CD4-positive, alpha-beta T cell treated with Interleukin-21 for 1 hour (primary cell): ENCODE measurements around the gene MN1.

Experiments
- DNase-seq: peaks from one replicate; pipeline ENCODE4 v3.0.0-alpha.2; 2020

Gene MN1

DNA sequence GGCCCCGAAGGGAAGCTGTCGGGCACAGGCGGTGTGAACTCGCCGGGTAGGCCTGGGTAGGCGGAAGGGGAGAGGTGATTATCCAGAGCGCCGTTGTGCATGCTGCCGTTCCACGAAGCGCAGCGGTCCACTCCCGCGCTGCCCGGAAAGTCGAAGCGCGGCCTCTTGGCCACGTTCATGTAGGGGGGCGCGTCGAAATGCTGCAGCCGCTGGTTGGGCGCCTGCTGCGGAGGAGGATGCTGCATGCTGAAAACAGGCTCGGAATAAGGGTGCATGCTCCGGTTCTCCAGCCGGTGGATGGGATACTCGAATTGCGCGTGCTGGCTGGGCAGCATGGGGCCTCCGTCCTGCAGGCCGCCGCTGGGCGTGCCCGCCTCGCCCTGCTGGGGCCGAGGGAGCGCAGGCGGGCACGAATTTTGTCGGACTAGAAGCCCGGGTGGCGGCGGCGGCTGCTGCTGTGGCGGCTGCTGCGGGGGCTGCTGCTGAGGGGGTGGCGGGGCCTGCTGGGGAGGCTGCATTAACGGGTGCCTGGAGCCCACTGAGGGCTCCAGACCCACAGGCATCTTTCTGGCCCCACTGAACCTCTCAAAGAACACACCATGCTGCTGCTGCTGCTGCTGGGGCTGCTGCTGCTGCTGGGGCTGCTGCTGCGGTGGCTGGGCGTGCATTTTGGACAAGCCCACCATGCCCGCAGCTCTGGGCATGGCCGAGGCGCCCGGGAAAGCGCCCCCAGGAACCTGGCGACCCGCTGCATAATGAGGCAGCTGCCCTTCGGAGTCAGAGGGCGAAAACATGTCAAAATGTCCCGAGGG lies 2.3 kb downstream of the MN1 start:
- DNase-seq, result no peak

DNA sequence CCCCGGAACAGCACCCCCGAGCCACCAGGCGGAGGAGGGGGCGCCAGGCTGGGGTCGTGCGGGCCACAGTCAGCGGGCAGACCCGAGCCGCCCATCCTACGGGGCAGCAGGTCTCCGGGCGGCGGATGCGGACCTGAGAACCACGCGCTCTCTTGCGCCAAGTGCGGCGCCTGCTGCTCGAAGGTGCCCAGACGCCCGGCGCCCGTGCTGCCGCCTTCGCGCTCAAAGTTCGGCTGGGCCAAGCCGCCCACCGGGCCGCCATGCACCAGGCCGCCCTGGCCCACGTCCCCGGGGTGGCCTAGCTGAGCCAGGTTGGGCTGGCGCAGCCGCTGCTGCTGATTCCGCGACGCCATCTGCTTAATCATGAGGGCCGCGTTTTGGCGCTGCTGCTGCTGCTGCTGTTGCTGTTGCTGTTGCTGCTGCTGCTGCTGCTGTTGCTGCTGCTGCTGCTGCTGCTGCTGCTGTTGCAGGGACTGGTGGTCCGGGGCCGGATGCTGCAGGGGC lies 3.0 kb downstream of the MN1 start:
- no peak for DNase-seq

DNA sequence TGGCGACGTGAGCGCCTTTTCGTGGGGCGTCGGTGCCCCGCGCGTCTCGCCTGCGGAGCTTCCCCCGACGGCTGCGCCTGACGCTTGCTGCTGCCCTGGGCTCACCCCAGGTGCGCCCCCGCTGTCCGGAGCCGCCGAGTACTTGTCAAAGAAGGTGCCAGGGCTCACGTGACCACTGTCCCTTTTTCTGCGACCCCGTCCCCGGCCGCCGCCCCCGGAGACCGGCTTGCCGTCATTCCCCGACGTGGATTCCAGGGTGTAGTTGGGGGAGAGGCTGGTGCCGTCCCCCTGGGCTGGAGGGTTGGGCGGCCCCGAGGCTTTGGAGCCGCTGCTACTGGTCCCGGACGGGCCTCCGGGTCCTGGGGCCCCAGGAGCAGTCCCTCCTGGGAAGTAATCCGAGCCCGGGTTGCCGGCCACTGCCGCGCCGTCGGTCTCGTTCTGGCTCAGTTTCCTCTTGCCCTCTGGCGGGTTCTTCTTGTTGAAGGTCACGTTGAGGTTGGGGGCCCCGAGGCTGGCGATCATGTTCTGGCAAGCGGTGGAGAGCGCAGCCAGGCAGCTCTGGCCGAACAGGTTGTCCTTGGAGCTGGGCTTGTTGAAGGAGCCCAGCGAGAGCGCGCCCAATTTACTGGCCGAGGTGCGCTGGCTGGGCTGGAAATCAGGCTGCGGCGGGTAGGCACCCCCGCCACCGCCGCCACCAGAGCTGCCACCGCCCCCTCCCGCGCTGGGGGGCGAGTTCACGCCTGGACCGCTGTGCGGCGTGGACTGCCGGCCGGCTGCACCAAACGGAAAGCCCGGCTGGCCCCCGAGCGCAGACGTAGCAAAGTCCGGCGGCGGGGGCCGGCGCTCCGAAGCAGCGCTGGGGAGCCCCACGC lies 3.8 kb downstream of the MN1 start:
- no peak for DNase-seq

DNA sequence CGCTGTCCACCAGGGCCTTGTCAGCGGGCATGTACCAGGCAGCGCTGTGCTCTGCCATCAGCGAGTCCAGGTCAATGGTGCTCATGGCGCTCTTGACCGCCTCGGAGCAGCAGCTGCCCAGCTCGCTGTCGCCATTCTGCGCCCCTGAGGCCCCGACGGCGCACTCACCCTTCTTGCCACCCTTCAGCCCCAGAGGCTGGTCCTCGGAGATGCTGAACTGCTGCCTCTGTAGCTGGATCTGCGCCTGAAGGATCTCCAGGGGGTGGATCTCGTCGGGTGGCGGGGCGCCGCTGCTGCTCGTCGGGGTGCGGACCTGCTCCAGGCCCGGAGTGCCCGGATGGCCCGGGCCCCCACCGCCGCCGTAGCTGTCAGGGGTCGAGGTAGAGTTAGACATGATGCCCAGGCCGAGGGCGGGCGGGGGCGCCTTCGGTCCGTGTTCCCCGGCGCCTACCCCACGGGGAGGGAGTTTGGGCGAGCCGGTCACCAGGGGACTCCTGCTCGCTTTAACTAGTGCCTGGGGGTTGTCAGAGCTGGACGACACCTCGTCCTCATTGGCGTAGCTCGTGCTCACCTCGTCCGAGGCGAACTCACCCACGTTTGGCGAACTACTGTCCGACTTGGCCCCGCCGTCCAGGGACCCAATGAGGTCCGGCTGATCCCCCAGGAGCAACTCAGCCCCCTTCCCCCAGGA lies 4.6 kb downstream of the MN1 start:
- no peak for DNase-seq

DNA sequence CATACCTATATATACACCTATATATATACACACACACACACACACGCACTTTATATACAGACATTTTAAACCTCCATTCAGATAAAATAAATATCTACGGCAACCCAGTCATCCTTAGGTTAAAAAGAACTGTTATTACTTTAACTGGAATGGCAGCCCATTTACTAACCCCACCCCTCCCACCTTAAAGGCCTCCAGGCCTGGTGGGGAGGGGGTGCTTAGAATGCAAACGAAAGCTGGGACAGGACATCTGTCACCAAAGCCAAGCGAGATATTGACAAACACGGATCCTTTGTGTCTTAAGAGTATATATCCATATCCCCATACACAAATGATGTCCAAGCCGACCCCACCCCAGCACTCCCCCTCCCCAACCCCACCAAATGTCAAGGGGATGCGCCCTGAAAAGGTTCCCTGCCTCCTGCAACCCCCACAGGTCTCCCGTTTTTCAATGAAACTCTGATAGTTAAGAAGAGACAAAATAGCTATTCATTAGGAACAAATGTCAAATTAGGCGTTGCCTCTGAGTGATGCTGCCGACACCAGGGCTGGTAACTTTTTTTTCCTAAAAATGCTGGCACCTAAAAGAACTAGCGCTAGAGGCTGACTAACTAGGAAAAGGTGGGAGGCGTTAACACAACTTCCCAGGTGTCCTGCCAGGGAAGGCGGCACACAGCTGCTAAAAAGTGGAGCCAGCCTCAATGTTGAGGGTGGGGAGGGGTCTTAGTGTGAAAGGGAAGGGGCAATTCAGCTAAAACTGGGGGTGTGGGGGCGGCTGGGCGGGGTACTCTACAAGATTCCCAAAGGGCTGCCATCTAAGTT lies 5.6 kb downstream of the MN1 start:
- no peak for DNase-seq

DNA sequence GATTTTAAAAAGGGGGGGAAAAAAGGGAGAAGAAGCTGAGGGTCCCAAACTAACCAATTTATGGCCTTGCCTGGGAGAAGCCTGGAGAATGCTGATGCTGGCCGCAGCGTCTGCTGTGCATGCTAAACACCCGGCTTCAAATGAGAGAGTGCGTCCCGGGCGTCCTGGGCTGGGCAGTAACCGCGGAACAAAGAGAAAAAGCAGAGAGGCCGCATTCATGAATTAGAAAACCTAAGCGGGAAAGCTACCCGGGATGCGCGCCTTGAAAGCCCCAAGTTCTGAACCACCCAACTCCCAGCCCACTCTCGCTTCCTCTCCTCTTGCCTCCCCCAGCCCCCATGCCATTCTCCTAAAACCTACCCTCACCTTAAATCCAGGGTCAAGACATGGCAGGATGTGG lies 6.5 kb downstream of the MN1 start:
- DNase-seq, result no peak

DNA sequence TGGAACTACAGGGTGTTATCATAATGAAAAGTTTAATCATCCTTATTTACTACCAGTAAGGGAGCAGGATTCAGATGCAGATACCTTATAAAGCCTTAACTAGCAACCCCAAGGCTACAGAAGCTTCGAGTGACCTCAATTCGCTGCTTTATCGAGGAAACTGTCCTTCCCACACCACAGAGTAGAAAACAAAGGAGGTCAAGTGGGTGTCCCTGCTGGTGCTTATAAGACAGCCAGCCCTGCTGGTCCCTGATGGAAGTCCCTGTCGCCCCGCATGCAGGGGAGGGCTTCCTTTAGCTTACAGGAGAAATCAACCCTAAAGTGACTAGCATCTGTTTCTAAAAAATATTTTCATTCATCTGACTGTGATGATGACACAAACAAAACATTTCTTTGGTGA lies 7.3 kb downstream of the MN1 start:
- DNase-seq, result no peak

DNA sequence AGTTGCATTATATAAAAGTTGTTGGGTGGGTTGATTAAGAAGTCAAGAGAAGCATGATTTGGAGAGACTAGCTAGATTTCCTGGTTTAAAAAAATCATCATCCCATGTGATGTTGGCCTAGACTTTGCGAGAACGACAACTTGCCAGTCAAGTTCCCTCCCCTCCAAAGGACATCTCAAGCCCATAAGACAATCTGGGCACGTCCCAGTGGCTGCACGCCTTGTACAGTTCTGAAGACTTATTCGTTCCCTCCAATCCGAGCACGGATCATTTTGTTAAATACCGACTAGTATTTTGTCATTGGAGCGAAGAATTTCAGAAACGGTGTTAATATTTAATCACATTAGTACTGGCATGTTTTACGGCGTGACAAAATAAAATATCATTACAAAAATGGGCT lies 8.0 kb downstream of the MN1 start:
- DNase-seq, result no peak

DNA sequence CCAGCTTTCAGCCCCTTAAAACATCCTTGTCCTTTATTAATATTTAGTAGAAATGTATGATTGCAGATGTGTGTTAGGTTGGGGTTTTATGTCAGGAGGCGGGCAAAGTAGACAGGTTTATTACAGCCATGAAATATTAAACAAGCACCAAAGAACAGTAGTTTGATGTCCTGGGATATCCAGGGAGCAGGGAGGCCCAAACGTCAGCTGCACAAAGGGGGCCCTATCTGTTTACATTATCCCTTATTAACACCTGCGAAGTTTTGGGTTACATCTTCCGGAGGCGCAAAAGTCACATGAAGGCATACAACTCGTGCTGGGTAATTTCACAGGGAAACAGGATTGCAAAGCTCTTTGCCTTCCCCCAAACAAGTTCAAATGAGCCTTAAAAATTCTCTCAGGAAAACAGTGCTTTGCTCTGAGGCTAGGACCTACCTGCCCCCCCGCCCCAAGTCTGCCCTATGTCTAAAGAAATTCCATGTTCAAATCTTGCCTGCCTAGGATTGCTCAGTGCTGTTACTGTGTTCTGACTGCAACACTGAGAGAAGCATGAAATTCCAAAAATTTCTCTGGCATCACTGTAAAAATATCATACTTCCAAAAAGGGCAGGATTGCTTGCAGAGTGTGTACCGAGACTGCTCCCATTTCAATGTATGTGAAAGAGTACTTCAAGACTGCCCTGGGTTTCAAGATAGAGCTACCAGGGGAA lies 8.9 kb downstream of the MN1 start:
- DNase-seq, result no peak

DNA sequence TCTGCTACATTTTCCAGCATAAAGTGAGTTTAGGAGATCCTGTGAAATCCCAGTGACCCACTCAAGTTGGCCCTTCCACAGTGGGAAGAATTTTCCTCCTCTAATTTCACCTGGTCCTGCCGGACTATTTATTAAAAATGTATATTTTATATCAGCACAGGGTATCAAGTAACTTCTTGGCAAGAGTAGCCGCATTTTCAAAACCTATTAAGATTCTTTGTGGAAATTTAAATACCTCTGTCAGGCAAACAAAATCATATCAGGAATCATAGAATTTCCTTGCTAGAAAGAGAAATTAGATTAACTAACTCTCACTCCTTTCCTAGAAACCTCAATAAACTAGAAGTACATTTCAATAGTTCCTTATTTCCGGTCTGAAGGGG lies 9.7 kb downstream of the MN1 start:
- no peak for DNase-seq

DNA sequence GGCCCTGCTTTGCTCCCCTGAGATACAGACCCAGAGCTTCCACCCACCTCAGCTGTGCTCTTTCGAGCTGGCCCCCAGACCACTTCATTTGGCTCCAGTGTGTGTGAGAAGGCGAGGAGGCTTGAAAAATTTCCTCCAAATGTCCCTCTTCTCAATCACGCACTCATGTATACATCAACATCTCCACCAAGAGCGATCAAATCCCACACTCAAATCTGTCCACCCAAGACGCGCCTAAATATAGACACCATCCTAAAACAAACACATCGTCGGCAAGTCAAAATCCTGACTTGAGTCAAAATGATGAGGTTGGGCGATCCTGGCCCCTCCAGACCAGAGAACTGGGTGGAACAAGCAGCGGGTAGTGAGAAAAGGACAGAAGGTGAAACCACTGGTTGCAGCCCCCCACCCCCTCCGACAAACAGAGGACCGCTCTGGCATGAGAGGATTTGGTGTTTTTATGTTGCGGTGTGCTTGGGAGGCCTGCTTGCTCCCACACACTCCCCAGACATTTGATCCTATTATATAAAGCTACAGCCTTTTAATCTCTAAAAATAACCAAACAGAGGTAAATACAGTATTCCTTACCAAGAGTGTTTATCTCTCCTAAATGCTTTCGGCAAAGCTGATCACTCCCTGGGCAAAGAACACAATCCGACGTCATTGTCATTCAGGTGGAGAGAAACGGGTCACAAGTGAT lies 10.2 kb downstream of the MN1 start:
- DNase-seq, result no peak

DNA sequence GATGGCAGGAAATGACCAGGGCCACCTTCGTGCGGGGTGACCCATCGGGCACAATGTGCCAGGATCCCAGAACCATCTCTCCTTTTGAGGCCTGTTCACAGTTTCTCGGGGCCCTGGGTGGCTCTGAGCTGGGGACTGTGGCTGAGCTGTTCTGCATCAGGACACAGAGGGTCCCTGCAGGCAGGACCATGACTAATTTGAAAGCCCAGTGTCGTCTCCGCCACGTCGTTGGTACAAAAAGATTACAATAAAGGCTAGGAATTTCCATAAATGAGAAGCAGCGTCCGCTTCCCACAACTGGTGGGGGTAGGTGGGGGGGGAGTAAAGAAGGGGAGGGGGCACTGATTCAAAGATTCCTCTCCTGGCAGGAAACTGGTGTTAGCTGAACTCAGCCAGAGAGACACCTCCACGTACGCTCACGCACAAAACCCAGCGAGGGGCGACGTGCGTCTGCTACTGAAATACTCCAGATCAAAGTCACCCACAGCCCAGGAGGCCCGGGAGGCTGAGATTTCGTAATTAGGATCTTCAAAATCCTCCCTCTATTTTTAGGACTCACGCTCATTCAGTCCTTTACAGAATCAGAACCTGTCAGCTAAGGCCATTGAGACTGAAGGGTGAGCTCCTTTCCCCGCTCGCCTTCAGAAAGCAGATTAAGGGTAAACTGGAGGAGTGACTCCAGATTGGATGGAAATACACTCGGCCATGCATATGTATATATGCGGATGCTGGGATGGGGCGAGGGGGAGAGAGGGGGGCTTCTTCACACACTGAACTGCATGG lies 11.0 kb downstream of the MN1 start:
- no peak for DNase-seq

DNA sequence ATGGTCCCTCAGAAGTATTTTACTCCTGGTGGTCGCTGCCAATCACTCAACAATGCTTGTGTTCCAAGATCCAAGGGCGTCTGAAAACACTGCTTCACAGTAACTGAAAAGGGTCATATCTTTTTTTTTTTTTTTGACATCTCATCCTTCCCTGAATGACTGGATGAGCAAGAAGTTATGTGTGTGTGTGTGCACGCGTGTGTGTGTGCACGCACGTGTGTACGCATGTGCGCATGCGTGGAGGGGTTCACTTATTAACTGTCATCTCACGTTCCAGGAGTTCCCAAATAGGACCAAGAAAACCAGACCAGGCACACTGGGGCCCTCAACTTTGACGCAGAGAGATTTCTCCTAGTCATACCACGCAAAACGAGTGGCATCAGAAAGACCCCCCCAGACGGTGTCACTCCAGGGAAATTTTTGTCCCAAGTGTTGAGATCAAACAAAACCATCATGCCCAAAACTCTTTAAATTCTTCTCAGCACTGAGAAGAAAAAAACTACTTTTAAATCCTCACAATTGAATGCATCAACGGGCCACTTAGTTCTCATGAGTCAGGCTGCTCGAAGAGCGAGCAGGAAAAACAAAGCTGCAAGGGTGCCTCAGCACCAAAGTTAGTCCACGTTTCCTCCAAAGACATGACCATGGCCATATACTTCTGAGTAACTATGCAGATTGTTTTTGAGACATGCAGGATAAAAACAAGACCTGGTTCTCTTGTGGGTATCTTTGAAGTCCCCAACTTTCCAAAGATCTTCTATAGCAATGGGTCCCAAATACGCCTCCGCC lies 12.9 kb downstream of the MN1 start:
- no peak for DNase-seq

DNA sequence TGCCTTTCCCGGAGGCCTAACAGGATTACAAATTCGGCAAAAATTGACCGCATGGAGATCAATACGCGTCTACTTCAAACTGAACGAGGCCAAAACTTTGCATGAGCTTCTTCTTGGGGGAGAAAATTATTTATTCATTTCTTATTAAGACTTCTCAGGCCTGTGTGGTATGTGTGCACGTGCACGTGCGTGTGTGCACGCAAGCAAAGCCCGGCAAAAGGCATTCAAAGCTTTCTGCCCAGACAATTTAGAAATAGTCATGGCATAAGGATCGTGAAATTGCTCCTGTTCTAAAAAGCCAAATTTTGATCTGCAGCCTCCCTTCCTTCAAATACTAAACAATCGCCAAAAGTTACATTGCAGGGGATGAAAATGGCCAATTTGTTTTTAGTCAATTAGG lies 14.6 kb downstream of the MN1 start:
- DNase-seq, result no peak

DNA sequence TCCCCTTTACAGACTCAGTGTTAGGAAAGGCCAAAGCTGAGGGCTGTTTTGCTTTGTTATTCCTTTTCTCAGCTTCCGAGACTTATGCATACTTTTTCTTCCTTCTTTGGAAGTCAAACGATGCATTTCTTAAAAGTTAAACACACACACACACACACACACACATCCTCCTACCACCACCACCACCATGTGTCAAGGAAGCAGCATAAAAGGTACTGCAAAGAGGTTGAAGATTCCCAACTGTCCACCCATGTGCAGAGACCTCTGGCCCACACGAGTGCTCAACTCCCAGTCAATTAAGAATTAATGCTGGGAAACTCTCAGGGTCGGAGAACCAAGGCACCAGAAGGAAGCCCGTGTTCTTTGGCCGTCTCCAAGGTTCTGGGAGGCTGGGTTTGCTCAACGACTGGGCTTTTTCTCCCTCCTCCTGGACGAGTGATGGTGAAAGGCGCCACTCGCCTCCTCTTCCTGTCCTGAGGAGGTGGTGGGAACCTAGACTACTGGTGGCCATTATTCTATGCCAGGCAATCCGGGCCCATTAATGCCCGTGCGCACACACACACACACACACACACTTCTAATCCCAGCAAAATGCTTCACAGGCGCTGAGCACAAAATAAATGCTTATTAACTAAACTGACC lies 15.1 kb downstream of the MN1 start:
- no peak for DNase-seq

DNA sequence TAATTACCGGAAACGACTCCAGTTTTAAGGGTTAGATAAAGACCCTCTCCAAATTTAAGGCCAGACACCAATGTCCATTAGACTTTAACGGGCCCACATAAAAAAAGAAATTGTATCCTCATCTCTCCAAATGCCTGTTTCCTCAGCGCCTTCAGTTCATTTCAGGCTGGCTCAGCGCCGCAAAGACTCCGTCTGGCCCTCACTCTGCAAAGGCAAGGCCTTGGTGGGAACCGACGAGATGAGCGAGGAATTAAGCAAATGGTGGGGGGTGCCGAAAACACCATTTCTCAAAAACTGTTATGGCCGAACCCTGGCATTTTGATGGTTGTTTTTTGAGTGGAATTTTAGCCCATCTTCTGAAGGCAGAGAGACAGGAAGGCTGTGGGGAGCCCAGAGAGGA lies 15.7 kb downstream of the MN1 start:
- no peak for DNase-seq

DNA sequence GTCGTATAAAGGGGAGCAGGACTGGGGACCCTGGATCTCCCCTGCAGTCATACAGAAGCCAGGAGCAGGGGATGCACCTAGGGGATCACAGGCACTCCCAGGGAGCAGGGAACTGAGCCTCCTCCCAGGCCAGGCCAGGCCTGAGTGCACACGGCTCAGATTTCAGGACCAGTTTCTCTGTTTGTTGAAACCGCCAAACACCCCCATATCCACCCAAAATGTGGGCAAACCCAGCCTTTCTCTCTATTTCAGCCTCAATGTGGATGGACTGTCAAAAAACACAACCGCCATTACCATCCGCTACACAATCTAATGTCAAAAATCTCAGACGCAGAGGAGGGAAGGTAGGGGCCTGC lies 17.5 kb downstream of the MN1 start:
- DNase-seq, result no peak

DNA sequence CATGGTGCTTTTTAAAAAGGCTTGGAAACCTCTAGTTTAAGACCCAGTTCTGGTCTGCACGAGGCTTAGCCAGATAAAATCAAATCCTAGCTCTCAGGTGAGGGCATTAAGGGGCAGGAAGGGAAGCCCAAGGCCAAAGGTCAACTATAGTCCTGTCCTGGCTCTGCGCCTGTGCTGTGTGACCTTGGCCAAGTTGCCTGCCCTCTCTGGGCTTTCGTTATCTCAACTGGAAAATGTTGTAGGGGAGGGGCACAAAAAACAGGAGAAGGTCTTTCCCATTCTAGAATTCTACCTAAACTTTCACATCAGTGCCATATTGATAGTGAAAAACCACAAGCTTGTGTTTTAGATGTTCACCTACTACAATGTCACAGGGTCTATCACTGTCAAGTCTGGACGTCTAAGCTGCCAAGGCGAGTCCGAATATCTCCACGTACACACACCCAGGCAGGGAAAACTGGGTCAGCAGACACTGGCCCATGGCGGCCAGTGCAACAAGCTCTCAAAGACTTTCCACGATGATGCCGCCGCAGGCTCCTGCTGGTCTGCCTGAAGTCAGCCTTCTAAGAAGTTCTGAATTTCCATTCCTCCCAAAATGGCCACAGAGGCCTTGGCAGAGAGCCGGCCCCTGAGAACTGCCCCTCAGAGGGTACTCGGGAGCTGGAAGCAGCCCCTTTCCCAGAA lies 18.0 kb downstream of the MN1 start:
- DNase-seq, result no peak

DNA sequence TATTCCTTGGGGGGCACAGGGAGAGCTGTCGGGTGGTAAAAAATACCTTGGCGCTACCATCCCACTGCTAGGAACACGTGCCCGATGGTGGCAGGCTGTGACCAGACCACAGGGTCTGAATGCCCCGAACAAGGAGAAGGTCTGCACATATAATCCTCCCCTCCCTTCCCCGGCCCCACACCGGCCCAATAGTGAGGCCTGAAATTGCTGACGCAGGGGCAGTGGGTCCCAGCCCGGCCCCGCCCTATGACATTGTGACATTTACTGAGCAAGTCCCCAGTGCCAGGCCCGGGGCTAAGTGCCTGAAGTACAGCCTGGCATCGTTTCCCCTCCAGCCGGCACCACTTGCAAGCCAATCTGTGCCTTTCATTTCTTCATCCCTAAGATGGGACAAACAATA lies 19.5 kb downstream of the MN1 start:
- DNase-seq, result no peak
